GM21723 (cell line): Measurements from ENCODE around the gene PGRMC2.

Experiments used
- ATAC-seq: cut with Tn5 transposase; IDR thresholded peaks from one replicate; pipeline ENCODE4 v1.9.1; 2021; ENCODE audit warnings: mild to moderate bottlenecking, moderate library complexity; ENCODE audit not compliant: unreplicated experiment

Gene PGRMC2

GRCh38 chr4:128221586-128221985, 66.0 kb downstream of the PGRMC2 start:
- ATAC-seq: no peak

- peak; percentile 56 for ATAC-seq
Observed at GRCh38 chr4:128220286-128221235, 67.1 kb downstream of the PGRMC2 start.
